Lower lobe of right lung (tissue), 2 donors: ENCODE results near the gene TPCN2. TPM values are rescaled to one million over a fixed set of nuclear protein-coding genes. Genes with fewer than 3 reads are reported as not detected.

Experiments used
- ATAC-seq, 2 donors: fragments of 200-7000 bp; cut with Tn5 transposase; one replicate each; pipeline ENCODE4 v1.9.1; 2020 to 2022; ENCODE audit warnings: mild to moderate bottlenecking in 2 of 2, moderate library complexity in 2 of 2
- DNase-seq: peaks from one replicate; pipeline ENCODE4 v3.0.0-alpha.2; 2020
- H3K27ac ChIP-seq: fragments of 200-600 bp; one replicate; pipeline ENCODE4 v1.8.0; 2022
- H3K27me3 ChIP-seq: fragments of 200-600 bp; one replicate; pipeline ENCODE4 v1.8.0; 2022; ENCODE audit warnings: low read depth
- H3K36me3 ChIP-seq: fragments of 200-600 bp; one replicate; pipeline ENCODE4 v1.8.0; 2022; ENCODE audit warnings: mild to moderate bottlenecking
- H3K4me1 ChIP-seq: fragments of 200-600 bp; one replicate; pipeline ENCODE4 v1.8.0; 2022
- H3K4me3 ChIP-seq: fragments of 200-600 bp; one replicate; pipeline ENCODE4 v1.8.0; 2022; ENCODE audit warnings: mild to moderate bottlenecking
- H3K9me3 ChIP-seq: fragments of 200-600 bp; one replicate; pipeline ENCODE4 v1.8.0; 2022
- CTCF ChIP-seq: fragments of 200-600 bp; IDR thresholded peaks from one replicate; pipeline ENCODE4 v1.8.0; 2022; ENCODE audit warnings: antibody characterized with exemption, mild to moderate bottlenecking
- intact Hi-C: fragments of 100-400 bp; cut with DNase I; formaldehyde crosslinking; loops from one replicate; pipeline ENCODE4 v1.11.0; 2022
- total RNA-seq: library from RNA; stranded (reverse); fragmentation: NEBNext Ultra II Directional; extraction: Animal tissue kit (Norgen Biotek cat#: 25700); gene quantifications from one replicate; pipeline ENCODE4 v1.2.1, GENCODE V29; 2021
- donor health status: DM: no; HTN: yes; CAD: no; lungs with severe emphysema.

TPCN2 gene
- total RNA-seq, 1 donor from 2014 or later, result 18.2 TPM

GRCh38 chr11:69094111-69094914, 45.6 kb downstream of the TPCN2 start:
- Histone ChIP-seq H3K4me3 (no peak overlapping the region), H3K36me3 (peaks cover 3% of the 10 kb centered on the region), H3K27ac (no peak overlapping the region), H3K9me3 (no peaks in the 10 kb centered on the region), H3K4me1 (no peaks in the 10 kb centered on the region), H3K27me3 (no peaks in the 10 kb centered on the region)
- ATAC-seq (peak; percentile 26), DNase-seq (peak; percentile 44)
- TF ChIP-seq CTCF, result no peak
- intact Hi-C loops, result no loop called here

DNA sequence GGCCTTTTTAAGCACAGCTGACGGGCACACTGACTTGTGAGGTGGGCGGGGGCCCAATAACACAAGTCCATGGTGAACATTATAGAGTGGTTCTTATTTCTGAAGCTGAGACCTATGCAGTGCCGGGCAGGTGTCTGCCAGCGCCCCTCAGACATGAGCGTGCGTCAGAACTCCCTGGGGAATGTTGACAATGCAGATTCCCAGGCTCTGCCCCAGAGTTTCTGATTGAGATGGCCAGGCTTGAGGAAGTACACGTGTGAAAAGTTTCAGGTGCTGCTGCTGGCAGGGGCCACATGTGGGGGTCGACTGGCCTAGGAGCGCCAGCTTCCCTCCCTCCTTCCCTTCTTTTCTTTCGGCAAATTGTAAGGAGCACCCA, 46.2 kb downstream of the TPCN2 start:
- Histone ChIP-seq H3K4me1 (no peaks in the 10 kb centered on the region), H3K27ac (no peak overlapping the region), H3K27me3 (no peaks in the 10 kb centered on the region), H3K4me3 (no peak overlapping the region), H3K36me3 (no peaks in the 10 kb centered on the region), H3K9me3 (no peaks in the 10 kb centered on the region)
- intact Hi-C loops, result no loop called here
- ATAC-seq, result no peak
- no peak for TF ChIP-seq CTCF
- no peak for DNase-seq

GRCh38 chr11:69095300-69095699, 46.6 kb downstream of the TPCN2 start:
- Histone ChIP-seq H3K4me1 (no peaks in the 10 kb centered on the region), H3K9me3 (no peaks in the 10 kb centered on the region), H3K27ac (no peak overlapping the region), H3K27me3 (no peaks in the 10 kb centered on the region), H3K36me3 (no peaks in the 10 kb centered on the region), H3K4me3 (no peak overlapping the region)
- intact Hi-C loops, result no loop called here
- no peak for TF ChIP-seq CTCF
- DNase-seq, result no peak
- no peak for ATAC-seq

DNA sequence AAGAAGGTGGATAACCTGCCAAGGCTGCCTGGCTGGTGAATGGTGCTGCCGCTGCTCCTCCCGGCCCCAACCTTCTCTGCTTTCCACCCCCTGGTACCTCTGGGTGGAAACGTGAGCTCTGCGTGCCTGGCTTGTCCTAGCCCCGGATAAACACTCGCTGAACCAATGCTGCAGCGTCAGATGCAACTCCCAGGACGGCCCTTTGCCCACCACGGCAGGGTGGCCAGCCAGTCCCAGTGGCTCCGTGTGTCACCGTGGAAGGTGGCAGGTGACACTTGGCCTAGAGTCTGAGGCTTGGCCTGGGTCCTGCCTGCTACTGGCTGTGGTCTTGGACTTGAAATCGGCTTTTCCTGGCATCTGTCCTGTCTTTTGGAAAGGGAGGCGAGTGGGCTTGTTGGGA, 47.7 kb downstream of the TPCN2 start:
- no peak for DNase-seq

DNA sequence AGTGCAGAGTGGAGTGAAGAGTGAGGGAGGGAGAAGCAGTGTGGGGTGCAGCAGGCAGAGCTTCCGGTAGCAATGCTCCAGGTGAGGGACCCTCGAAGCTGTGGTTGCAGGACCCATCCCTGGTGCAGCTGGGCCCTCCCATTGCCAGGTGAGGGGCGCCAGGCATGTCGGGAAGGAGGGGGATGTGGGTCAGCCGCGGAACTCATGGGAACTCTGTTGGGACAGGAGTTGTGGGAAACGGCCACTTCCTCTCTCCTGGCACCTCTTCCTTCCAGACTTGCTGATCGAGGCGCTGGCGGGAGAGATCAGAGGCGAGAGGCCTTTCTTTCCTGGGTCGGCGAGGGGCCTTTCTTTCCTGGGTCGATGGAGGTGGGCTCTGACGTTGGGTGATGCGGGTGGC, 48.5 kb downstream of the TPCN2 start:
- H3K36me3 ChIP-seq, result no peaks in the 10 kb centered on the region
- DNase-seq (no peak), ATAC-seq (no peak)
- H3K27me3 ChIP-seq, result no peaks in the 10 kb centered on the region
- H3K27ac ChIP-seq, result no peak overlapping the region
- no peak overlapping the region for H3K4me3 ChIP-seq
- peaks cover 5% of the 10 kb centered on the region for H3K4me1 ChIP-seq
- H3K9me3 ChIP-seq, result no peaks in the 10 kb centered on the region
- TF ChIP-seq CTCF, result no peak
- intact Hi-C loops, result no loop called here

More for the DNA sequence above, 47.7 kb downstream of the TPCN2 start:
- no peak for TF ChIP-seq CTCF
- Histone ChIP-seq H3K27ac (no peak overlapping the region), H3K4me1 (peaks cover 1% of the 10 kb centered on the region), H3K4me3 (no peak overlapping the region), H3K27me3 (no peaks in the 10 kb centered on the region), H3K36me3 (no peaks in the 10 kb centered on the region), H3K9me3 (no peaks in the 10 kb centered on the region)
- no peak for ATAC-seq
- intact Hi-C loops, result no loop called here
